GM23338 (cell line): Measurements from ENCODE around the gene DCLK3. TPM values are rescaled to one million over a fixed set of nuclear protein-coding genes. Genes with fewer than 3 reads are reported as not detected.

Experiments
- ATAC-seq: fragments of 200-7000 bp; cut with Tn5 transposase; 3 replicates; pipeline ENCODE4 v1.9.1; 2020
- DNase-seq: peaks from one replicate; pipeline ENCODE4 v3.0.0-alpha.2; 2015; ENCODE audit warnings: low spot score
- H2AFZ ChIP-seq: fragments of 200-600 bp; sonication (generic); 2 replicates; pipeline ENCODE4 v1.8.0; 2016; ENCODE audit warnings: antibody characterized with exemption, mild to moderate bottlenecking, moderate library complexity
- H3F3A ChIP-seq: fragments of 200-600 bp; sonication (generic); replicated peaks from 2 replicates; pipeline ENCODE4 v1.8.0; 2017; ENCODE audit warnings: antibody characterized with exemption, mixed run types, low read depth
- H3K27ac ChIP-seq: fragments of 200-600 bp; sonication (generic); 2 replicates; pipeline ENCODE4 v1.6.1; 2016; ENCODE audit warnings: low read depth
- H3K27me3 ChIP-seq: fragments of 200-600 bp; sonication (generic); 2 replicates; pipeline ENCODE4 v1.8.0; 2016; ENCODE audit warnings: mild to moderate bottlenecking, mixed run types, moderate library complexity; ENCODE audit not compliant: insufficient read depth
- H3K36me3 ChIP-seq: fragments of 200-600 bp; sonication (generic); 2 replicates; pipeline ENCODE4 v1.8.0; 2016; ENCODE audit warnings: mild to moderate bottlenecking; ENCODE audit not compliant: insufficient read depth
- H3K4me1 ChIP-seq: fragments of 200-600 bp; sonication (generic); 2 replicates; pipeline ENCODE4 v1.8.0; 2016; ENCODE audit warnings: mild to moderate bottlenecking, moderate library complexity; ENCODE audit not compliant: insufficient read depth
- H3K4me2 ChIP-seq: fragments of 200-600 bp; sonication (generic); 2 replicates; pipeline ENCODE4 v1.7.1; 2017; ENCODE audit warnings: mixed run types
- H3K4me3 ChIP-seq: fragments of 200-600 bp; sonication (generic); 2 replicates; pipeline ENCODE4 v1.6.1; 2016; ENCODE audit warnings: mixed run types
- H3K79me2 ChIP-seq: fragments of 200-600 bp; sonication (generic); replicated peaks from 2 replicates; pipeline ENCODE4 v1.8.0; 2017; ENCODE audit warnings: mild to moderate bottlenecking; ENCODE audit not compliant: insufficient read depth
- H3K9me2 ChIP-seq: fragments of 200-600 bp; sonication (generic); 2 replicates; pipeline ENCODE4 v1.8.0; 2017; ENCODE audit not compliant: insufficient read depth
- H4K20me1 ChIP-seq: fragments of 200-600 bp; sonication (generic); replicated peaks from 2 replicates; pipeline ENCODE4 v1.8.0; 2017; ENCODE audit warnings: mild to moderate bottlenecking; ENCODE audit not compliant: insufficient read depth
- H3K27ac Mint-ChIP-seq: 2 replicates; pipeline ENCODE4 v1.8.0; 2020; ENCODE audit warnings: inconsistent platforms, mild to moderate bottlenecking, moderate library complexity, mixed read lengths
- H3K27me3 Mint-ChIP-seq: 3 replicates; pipeline ENCODE4 v1.8.0; 2022; ENCODE audit warnings: low read depth, mild to moderate bottlenecking, moderate library complexity, mixed read lengths, inconsistent platforms; ENCODE audit not compliant: insufficient read depth, poor library complexity
- H3K36me3 Mint-ChIP-seq: 3 replicates; pipeline ENCODE4 v1.8.0; 2021; ENCODE audit warnings: low read depth, mild to moderate bottlenecking, inconsistent platforms, moderate library complexity, mixed read lengths
- H3K4me1 Mint-ChIP-seq: 3 replicates; pipeline ENCODE4 v1.8.0; 2020; ENCODE audit warnings: mild to moderate bottlenecking, inconsistent platforms, mixed read lengths
- H3K4me3 Mint-ChIP-seq: 3 replicates; pipeline ENCODE4 v1.8.0; 2021; ENCODE audit warnings: moderate library complexity, mild to moderate bottlenecking, inconsistent platforms, mixed read lengths
- H3K9me3 Mint-ChIP-seq: 3 replicates; pipeline ENCODE4 v1.8.0; 2020; ENCODE audit warnings: moderate library complexity, mild to moderate bottlenecking, inconsistent platforms, mixed read lengths
- ETS1 ChIP-seq: IDR thresholded peaks from 2 replicates; pipeline ENCODE4 v1.6.1; 2016; ENCODE audit warnings: antibody characterized with exemption
- EZH2 ChIP-seq: fragments of 200-600 bp; sonication (generic); IDR thresholded peaks from one replicate; pipeline ENCODE4 v1.8.0; 2017; ENCODE audit warnings: antibody characterized with exemption, mild to moderate bottlenecking, low read depth; ENCODE audit not compliant: unreplicated experiment
- EZH2phosphoT487 ChIP-seq: fragments of 200-600 bp; sonication (generic); IDR thresholded peaks from one replicate; pipeline ENCODE4 v1.8.1; 2018; ENCODE audit warnings: antibody characterized with exemption; ENCODE audit not compliant: unreplicated experiment
- NANOG ChIP-seq: IDR thresholded peaks from 2 replicates; pipeline ENCODE4 v1.6.1; 2016; ENCODE audit warnings: antibody characterized with exemption, borderline replicate concordance
- POLR2AphosphoS5 ChIP-seq: IDR thresholded peaks from 2 replicates; pipeline ENCODE4 v1.6.1; 2016; ENCODE audit warnings: antibody characterized with exemption, low read depth
- ZNF462 ChIP-seq: fragments of 250-450 bp; sonication (Bioruptor Pico); IDR thresholded peaks from 2 replicates; pipeline ENCODE4 v1.5.0; 2020; ENCODE audit warnings: mild to moderate bottlenecking, moderate library complexity
- polyA plus RNA-seq: library from polyadenylated mRNA; unstranded; fragments of >200 nt; fragmentation: Nextera tagmentation; extraction: Ambion mirVana; gene quantifications from 2 replicates; pipeline ENCODE4 v1.2.1, GENCODE V29; 2016
- total RNA-seq: library from RNA; depleted of rRNA; stranded (reverse); fragments of >200 nt; shearing (Covaris generic); gene quantifications from 2 replicates; pipeline ENCODE4 v1.2.3, GENCODE V29; 2014
- TF ChIP-seq, protein P1 (sequence below), 2 experiments: fragments of 200-600 bp in 1 of 2; sonication (generic) in 1 of 2; conservative IDR thresholded peaks; 2 replicates each; pipeline versions ENCODE4 v1.5.1 to v1.6.1; 2016 to 2017; ENCODE audit warnings: antibody characterized with exemption in 2 of 2, low read depth in 2 of 2, mild to moderate bottlenecking in 2 of 2, moderate library complexity in 1 of 2

The DCLK3 gene
- total and polyA plus RNA-seq, 2 experiments from 2014 or later, result 0.40 to 0.66 TPM

DNA sequence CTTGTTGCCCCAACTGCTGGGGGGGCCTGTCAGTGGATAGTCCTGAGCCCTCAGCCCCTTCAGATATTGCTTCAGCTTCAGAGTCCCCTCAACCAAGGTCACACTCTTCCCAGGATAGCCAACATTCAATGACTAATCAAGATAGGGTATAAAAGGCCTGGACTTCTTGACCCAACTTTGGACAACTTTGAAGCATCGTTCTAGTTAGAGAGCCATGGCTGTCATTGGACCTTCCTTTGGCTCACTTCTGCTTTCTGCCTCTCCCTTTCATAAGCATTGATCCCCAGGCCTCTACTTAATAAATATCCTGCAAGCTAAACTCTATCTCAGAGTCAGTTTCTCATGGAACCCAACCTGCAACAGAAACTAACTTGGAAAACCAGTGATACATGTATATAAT is 31.3 kb upstream of the DCLK3 start:
- H3K79me2 ChIP-seq, result no peaks in the 10 kb centered on the region
- H4K20me1 ChIP-seq, result no peaks in the 10 kb centered on the region
- H3K4me2 ChIP-seq, result no peak overlapping the region
- no peak for ATAC-seq
- no peak overlapping the region for H3K4me3 Mint-ChIP-seq
- no peaks in the 10 kb centered on the region for H3K9me2 ChIP-seq
- H3K36me3 ChIP-seq, result no peaks in the 10 kb centered on the region
- no peak overlapping the region for H2AFZ ChIP-seq
- H3F3A ChIP-seq, result no peaks in the 10 kb centered on the region
- H3K27me3 ChIP-seq, result no peaks in the 10 kb centered on the region
- no peak overlapping the region for H3K4me3 ChIP-seq
- no peaks in the 10 kb centered on the region for H3K9me3 Mint-ChIP-seq
- peaks cover 6% of the 10 kb centered on the region; the same call in 1 of the 2 replicates for H3K4me1 ChIP-seq
- H3K27me3 Mint-ChIP-seq, result no peaks in the 10 kb centered on the region
- H3K4me1 Mint-ChIP-seq, result peaks cover 7% of the 10 kb centered on the region
- H3K27ac Mint-ChIP-seq, result no peak overlapping the region
- TF ChIP-seq ZNF462 (CRISPR knock-in tag), result no peak
- no peak for DNase-seq
- no peaks in the 10 kb centered on the region for H3K36me3 Mint-ChIP-seq
- H3K27ac ChIP-seq, result no peak overlapping the region

- Histone ChIP-seq H3K4me2 (no peak overlapping the region), H3K4me1 (no peaks in the 10 kb centered on the region), H2AFZ (no peak overlapping the region), H3K79me2 (no peaks in the 10 kb centered on the region), H3K27me3 (no peaks in the 10 kb centered on the region), H3K4me3 (no peak overlapping the region), H3K36me3 (no peaks in the 10 kb centered on the region), H3F3A (no peaks in the 10 kb centered on the region), H3K9me2 (no peaks in the 10 kb centered on the region), H4K20me1 (no peaks in the 10 kb centered on the region), H3K27ac (no peak overlapping the region)
- DNase-seq, result peak; percentile 86
- no peak overlapping the region for H3K4me3 Mint-ChIP-seq
- no peak overlapping the region for H3K27ac Mint-ChIP-seq
- no peaks in the 10 kb centered on the region for H3K9me3 Mint-ChIP-seq
- H3K4me1 Mint-ChIP-seq, result peaks cover 2% of the 10 kb centered on the region; the same call in 1 of the 3 replicates
- H3K27me3 Mint-ChIP-seq, result peaks cover 2% of the 10 kb centered on the region
- no peak for TF ChIP-seq NANOG
- TF ChIP-seq EZH2phosphoT487, result no peak
- TF ChIP-seq, protein P1, sequence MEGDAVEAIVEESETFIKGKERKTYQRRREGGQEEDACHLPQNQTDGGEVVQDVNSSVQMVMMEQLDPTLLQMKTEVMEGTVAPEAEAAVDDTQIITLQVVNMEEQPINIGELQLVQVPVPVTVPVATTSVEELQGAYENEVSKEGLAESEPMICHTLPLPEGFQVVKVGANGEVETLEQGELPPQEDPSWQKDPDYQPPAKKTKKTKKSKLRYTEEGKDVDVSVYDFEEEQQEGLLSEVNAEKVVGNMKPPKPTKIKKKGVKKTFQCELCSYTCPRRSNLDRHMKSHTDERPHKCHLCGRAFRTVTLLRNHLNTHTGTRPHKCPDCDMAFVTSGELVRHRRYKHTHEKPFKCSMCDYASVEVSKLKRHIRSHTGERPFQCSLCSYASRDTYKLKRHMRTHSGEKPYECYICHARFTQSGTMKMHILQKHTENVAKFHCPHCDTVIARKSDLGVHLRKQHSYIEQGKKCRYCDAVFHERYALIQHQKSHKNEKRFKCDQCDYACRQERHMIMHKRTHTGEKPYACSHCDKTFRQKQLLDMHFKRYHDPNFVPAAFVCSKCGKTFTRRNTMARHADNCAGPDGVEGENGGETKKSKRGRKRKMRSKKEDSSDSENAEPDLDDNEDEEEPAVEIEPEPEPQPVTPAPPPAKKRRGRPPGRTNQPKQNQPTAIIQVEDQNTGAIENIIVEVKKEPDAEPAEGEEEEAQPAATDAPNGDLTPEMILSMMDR (conservative IDR thresholded peaks at IDR 0.05; ENCODE audit: low read depth in 2 of 2), result peak; percentile 73 to 92
- no peak for TF ChIP-seq ETS1
- no peak for TF ChIP-seq POLR2AphosphoS5
- no peak for TF ChIP-seq EZH2
- H3K36me3 Mint-ChIP-seq, result no peaks in the 10 kb centered on the region
- ATAC-seq, result peak; percentile 100
Observed at GRCh38 chr3:36792342-36792741, 28.0 kb upstream of the DCLK3 start.
